GM18498 (cell line): Measurements from ENCODE around the gene CCDC136.

Experiments
- ATAC-seq: cut with Tn5 transposase; IDR thresholded peaks from one replicate; pipeline ENCODE4 v1.9.1; 2021; ENCODE audit warnings: mild to moderate bottlenecking, moderate library complexity; ENCODE audit not compliant: unreplicated experiment

CCDC136 gene

GRCh38 chr7:128775744-128776474, 15.9 kb upstream of the CCDC136 start, which contains the start of gene OPN1SW:
OPN1SW (minus strand) TSS chr7:128775794; CDS start chr7:128775781, 13 bp downstream.
- no peak for ATAC-seq

GRCh38 chr7:128777156-128778123, 14.3 kb upstream of the CCDC136 start:
- ATAC-seq, result no peak

- no peak for ATAC-seq
These were observed 12.8 kb upstream of the CCDC136 start for GRCh38 chr7:128778946-128779345.

GRCh38 chr7:128781126-128781525, 10.6 kb upstream of the CCDC136 start:
- ATAC-seq, result no peak

DNA sequence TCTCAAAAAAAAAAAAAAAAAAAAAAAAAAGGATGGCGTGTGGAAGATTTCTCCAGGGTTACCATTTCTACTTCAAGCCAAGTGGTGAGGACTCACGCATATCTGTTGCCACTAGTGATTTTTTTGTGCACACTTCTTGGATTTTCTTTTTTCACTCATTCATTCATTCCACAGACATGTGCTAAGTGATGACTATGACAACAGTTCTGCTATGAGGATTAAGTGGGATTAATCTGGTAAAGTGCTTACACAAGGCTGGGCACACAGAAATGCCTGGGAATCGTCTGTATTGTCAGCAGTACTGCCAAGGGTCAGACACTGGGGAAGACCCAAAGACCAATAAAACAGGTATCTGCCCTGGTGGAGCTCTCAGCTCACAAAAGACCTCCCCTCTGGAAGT, 9.9 kb upstream of the CCDC136 start:
- no peak for ATAC-seq

- no peak for ATAC-seq
These were observed 8.5 kb upstream of the CCDC136 start for GRCh38 chr7:128783143-128783861.

GRCh38 chr7:128785738-128786137, 6.0 kb upstream of the CCDC136 start:
- ATAC-seq, result no peak

DNA sequence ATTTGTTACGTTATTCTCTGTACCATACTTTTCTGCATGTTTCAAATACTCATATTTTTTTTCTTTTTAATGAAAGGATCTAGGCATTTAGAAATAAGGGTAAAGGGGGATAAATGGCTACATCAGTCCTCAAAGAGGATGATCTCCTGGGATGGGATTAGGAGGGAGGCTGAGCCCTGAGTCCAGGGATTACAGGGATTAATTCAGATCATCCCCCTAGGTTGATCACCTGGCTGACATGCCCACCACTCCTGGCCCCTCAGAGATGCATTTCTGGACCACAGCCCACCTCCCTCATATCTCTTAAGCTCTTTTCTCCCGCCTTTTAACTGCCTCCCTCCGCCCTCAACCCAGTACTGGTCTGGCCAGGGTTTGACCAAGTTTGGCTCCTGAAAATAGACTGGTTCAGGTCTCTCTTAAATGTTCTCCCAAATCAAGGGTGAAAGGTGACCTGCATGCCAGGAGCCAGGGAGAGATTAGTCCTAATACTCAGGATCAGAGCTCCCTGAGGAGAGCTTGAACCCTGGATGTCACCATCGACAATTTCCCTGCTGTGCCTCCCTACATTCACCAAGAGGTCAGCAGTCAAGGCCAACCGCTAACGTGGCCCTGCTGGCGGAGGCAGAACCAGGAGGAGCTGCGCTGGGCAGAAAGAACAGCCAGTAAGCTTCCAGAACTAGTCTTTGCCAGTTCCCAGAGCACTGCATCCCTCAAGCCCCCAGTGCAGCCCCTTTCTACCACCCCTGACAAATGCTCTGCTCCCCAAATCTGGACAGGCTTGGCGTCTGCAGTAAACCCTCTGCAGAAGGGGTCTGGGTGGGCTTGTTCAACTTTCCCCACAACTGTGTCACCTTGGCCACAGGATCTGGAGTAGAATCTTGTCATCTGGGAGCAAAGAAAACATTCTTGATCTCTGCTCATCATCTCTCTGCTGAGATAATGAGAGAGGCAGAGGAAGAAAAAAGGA, 3.0 kb upstream of the CCDC136 start:
- ATAC-seq, result no peak

DNA sequence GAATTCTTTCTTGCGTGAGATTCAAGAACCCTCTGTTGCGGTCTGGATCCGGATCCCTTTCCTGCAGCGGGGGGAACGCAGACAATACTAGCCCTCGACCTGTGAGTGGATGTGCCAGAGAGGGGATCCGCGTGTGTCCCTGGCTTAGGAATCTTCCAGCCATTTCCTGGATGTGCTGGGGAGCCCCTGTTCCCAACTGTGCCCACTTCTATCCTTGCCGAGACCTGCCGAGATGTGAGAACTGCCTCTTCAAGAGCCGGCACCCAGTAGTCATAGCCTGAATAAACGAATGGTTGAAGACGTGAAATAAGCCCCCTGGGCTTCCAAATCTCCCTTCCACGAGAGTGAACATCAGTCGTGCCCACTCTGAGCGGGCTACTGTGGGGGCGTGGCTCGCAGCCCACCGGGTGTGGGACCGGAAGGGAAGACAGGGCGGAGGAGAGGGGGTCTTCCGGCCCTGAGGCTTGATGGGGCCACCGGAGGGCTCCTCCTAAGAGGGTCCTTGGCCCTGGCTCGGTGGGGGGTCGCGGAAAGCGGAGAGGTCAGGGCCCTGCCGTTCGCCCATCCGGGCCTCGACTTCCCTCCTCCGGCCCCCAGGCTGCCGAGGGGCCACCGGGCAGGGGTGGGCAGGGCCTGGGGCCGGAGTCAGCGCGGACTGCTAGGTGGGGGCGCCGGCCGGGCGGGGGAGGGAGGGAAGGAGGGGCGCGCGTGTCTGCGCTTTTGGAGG, 1.3 kb upstream of the CCDC136 start:
- ATAC-seq, result peak; percentile 23

DNA sequence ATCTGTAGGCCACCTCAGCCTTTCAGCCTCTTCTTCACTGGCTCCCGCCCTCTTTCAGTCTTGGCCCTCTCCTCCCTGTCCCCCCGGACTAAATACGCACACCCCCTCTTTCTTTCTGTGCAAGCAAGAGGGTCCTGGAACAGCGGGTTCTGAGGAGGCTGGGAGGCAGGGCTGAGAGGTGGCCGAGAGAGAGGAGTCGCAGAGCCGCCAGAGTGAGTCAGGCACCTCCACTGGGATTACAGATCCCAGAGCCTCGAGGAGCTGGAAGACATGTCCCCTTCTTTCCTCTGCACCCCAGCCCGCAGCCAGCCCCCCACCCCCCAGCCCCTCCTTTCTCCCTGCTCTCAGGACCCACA, 182 bp downstream of the CCDC136 start:
- ATAC-seq, result no peak

GRCh38 chr7:128792471-128793180, 858 bp downstream of the CCDC136 start:
- ATAC-seq, result no peak

- no peak for ATAC-seq
These were observed 1.4 kb downstream of the CCDC136 start for GRCh38 chr7:128793181-128793547.

- ATAC-seq, result no peak
These were observed 2.3 kb downstream of the CCDC136 start for GRCh38 chr7:128794020-128794419.

DNA sequence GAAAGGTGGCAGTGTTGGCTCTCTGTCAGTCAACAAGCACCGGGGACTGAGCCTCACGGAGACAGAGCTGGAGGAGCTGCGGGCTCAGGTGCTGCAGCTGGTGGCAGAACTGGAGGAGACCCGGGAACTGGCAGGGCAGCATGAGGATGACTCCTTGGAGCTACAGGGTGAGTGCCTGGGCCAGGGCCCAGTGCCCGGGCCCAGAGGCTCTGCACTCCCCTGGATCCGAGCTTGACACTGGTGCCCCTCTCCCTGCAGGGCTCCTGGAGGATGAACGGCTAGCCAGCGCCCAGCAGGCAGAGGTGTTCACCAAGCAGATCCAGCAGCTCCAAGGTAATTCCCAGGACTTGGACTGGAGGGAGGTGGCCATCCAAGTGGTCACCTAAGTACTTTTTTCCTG, 2.7 kb downstream of the CCDC136 start:
- ATAC-seq, result no peak

GRCh38 chr7:128795129-128795528, 3.4 kb downstream of the CCDC136 start:
- ATAC-seq, result no peak

GRCh38 chr7:128796327-128796726, 4.6 kb downstream of the CCDC136 start:
- ATAC-seq, result no peak

GRCh38 chr7:128799451-128799850, 7.7 kb downstream of the CCDC136 start:
- ATAC-seq, result no peak

DNA sequence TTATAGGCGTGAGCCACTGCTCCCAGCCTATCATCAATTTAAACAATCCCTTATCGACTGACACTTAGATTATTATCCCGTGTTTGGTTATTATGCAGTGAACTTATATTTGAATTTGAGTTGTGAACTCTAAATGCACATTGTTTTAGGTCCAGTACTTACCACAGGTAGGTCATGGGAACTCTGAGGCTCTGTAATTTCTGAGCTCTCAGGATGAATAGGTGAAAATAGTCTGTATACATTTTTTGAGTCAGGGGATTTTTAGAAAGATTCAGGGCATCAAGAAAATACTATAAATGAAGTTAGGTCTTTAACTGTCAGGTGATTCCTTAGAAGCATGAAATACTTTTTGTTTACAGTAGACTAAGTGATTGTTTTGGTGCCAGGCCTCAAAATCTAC, 8.8 kb downstream of the CCDC136 start:
- ATAC-seq, result no peak

DNA sequence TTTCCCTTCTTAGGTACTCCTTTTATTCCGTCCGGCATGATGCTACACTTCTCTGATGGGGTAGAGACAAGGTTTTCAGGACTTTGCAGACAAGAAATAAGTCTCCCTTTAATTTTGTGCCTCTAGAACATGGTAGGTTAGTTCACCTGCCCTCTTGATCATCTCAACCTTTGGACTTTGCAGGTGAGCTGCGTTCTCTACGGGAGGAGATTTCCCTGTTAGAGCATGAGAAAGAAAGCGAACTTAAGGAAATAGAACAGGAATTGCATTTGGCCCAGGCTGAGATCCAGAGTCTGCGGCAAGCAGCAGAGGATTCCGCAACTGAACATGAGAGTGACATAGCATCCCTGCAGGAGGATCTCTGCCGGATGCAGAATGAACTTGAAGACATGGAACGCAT, 9.2 kb downstream of the CCDC136 start:
- ATAC-seq, result no peak
